Left lung (tissue), 10 donors: ENCODE measurements around the gene ZFP36. TPM values are rescaled to one million over a fixed set of nuclear protein-coding genes. Genes with fewer than 3 reads are reported as not detected.

Source experiments
- ATAC-seq: fragments of 200-7000 bp; cut with Tn5 transposase; one replicate; pipeline ENCODE4 v1.9.1; 2020; ENCODE audit warnings: moderate library complexity
- DNase-seq, 4 donors: peaks; one replicate each; pipeline ENCODE4 v3.0.0-alpha.2; 2013 to 2020
- H3K27ac ChIP-seq, 2 donors: fragments of 200-600 bp; sonication (generic) in 1 of 2; one replicate each; pipeline versions ENCODE4 v1.5.0 to v1.8.0; 2020 to 2021
- H3K27me3 ChIP-seq, 2 donors: fragments of 200-600 bp; sonication (generic) in 1 of 2; one replicate each; pipeline versions ENCODE4 v1.5.0 to v1.8.0; 2020 to 2021
- H3K36me3 ChIP-seq, 2 donors: fragments of 200-600 bp; sonication (generic) in 1 of 2; one replicate each; pipeline versions ENCODE4 v1.5.0 to v1.8.0; 2020 to 2021
- H3K4me1 ChIP-seq, 2 donors: fragments of 200-600 bp; one replicate each; pipeline ENCODE4 v1.8.0; 2021
- H3K4me3 ChIP-seq, 2 donors: fragments of 200-600 bp; sonication (generic) in 1 of 2; one replicate each; pipeline versions ENCODE4 v1.5.0 to v1.8.0; 2020 to 2021; ENCODE audit warnings: mild to moderate bottlenecking in 1 of 2
- H3K9me3 ChIP-seq, 2 donors: fragments of 200-600 bp; sonication (generic) in 1 of 2; one replicate each; pipeline versions ENCODE4 v1.5.0 to v1.8.0; 2020 to 2021
- intact Hi-C, 2 donors: fragments of 100-400 bp; cut with DNase I; formaldehyde crosslinking; loops; one replicate each; pipeline versions ENCODE4 v1.11.2 to v1.14.2; 2022
- polyA plus RNA-seq, 6 donors: library from polyadenylated mRNA; unstranded; fragments of 120-200 nt; gene quantifications; one replicate each; pipeline ENCODE4 v1.2.1, GENCODE V29; 2013; ENCODE audit not compliant: insufficient read length in 6 of 6
- total RNA-seq, 2 donors: library from RNA; stranded (reverse); fragmentation: NEBNext Ultra II Directional; extraction: Animal tissue kit (Norgen Biotek cat#: 25700); gene quantifications; one replicate each; pipeline ENCODE4 v1.2.1, GENCODE V29; 2021
- TF ChIP-seq, protein P1 (sequence below), 2 donors: fragments of 200-600 bp; sonication (generic) in 1 of 2; IDR thresholded peaks; one replicate each; pipeline versions ENCODE4 v1.5.0 to v1.8.0; 2021; ENCODE audit warnings: antibody characterized with exemption in 2 of 2
- donor health status: DM: no; HTN: yes; CAD: no.
- donor health status: DM: no; HTN: no; CAD: no.

Gene ZFP36
- total and polyA plus RNA-seq, 8 donors, result 25.4 to 295 (median 101) TPM

DNA sequence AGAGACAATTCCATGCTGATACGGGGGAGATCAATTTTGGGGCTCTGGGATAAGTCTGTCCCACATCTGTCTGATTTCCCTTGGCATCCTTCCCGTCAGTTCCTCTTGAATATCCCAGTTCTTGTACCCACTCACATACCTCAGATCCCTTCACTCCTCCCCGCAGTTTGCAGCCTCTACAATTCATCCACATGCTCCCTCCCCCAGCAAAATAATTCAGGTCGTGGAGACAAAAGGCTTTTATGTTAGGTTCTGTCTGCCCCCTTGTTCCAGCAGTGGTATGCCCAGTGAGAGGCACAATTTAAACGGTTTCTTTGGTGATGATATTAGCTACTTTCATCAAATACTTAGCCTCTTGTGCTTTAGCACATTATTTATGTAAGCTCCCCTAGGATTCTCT lies 19.5 kb downstream of the ZFP36 start:
- peaks cover 0 to 39% of the 10 kb centered on the region in 2 donors for H3K36me3 ChIP-seq
- DNase-seq, result no peak
- H3K9me3 ChIP-seq, result no peaks in the 10 kb centered on the region
- peaks cover 7 to 30% of the 10 kb centered on the region in 2 donors for H3K4me1 ChIP-seq
- H3K4me3 ChIP-seq, result no peak overlapping the region
- no peak overlapping the region for H3K27ac ChIP-seq
- intact Hi-C loops, result no loop called here
- TF ChIP-seq, protein P1, sequence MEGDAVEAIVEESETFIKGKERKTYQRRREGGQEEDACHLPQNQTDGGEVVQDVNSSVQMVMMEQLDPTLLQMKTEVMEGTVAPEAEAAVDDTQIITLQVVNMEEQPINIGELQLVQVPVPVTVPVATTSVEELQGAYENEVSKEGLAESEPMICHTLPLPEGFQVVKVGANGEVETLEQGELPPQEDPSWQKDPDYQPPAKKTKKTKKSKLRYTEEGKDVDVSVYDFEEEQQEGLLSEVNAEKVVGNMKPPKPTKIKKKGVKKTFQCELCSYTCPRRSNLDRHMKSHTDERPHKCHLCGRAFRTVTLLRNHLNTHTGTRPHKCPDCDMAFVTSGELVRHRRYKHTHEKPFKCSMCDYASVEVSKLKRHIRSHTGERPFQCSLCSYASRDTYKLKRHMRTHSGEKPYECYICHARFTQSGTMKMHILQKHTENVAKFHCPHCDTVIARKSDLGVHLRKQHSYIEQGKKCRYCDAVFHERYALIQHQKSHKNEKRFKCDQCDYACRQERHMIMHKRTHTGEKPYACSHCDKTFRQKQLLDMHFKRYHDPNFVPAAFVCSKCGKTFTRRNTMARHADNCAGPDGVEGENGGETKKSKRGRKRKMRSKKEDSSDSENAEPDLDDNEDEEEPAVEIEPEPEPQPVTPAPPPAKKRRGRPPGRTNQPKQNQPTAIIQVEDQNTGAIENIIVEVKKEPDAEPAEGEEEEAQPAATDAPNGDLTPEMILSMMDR (IDR thresholded peaks at IDR 0.05), result no peak
- no peaks in the 10 kb centered on the region for H3K27me3 ChIP-seq
- ATAC-seq, result no peak

DNA sequence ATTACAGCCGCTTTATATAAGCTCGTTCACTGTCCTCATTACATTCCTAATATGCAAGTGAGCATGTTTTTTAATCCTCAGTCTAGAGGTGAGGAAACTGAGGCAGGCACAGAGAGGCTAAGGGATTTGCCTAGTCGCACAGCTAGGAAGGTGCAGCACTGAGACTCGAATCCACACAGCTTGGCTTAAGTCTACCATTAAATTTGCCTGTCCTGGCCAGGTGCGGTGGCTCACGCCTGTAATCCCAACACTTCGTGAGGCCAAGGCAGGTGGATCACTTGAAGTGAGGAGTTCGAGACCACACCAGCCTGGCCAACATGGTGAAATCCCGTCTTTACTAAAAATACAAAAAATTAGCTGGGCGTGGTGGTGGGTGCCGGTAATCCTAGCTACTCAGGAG lies 21.1 kb downstream of the ZFP36 start:
- H3K27me3 ChIP-seq, result no peaks in the 10 kb centered on the region
- H3K27ac ChIP-seq, result no peak overlapping the region
- H3K4me1 ChIP-seq, result peaks cover 7 to 45% of the 10 kb centered on the region in 2 donors
- no peak for ATAC-seq
- no peaks in the 10 kb centered on the region for H3K9me3 ChIP-seq
- no peak for DNase-seq
- no peak overlapping the region for H3K4me3 ChIP-seq
- intact Hi-C loops, result no loop called here
- H3K36me3 ChIP-seq, result peaks cover 0 to 36% of the 10 kb centered on the region in 2 donors
- TF ChIP-seq, protein P1 (IDR thresholded peaks at IDR 0.05), result no peak

DNA sequence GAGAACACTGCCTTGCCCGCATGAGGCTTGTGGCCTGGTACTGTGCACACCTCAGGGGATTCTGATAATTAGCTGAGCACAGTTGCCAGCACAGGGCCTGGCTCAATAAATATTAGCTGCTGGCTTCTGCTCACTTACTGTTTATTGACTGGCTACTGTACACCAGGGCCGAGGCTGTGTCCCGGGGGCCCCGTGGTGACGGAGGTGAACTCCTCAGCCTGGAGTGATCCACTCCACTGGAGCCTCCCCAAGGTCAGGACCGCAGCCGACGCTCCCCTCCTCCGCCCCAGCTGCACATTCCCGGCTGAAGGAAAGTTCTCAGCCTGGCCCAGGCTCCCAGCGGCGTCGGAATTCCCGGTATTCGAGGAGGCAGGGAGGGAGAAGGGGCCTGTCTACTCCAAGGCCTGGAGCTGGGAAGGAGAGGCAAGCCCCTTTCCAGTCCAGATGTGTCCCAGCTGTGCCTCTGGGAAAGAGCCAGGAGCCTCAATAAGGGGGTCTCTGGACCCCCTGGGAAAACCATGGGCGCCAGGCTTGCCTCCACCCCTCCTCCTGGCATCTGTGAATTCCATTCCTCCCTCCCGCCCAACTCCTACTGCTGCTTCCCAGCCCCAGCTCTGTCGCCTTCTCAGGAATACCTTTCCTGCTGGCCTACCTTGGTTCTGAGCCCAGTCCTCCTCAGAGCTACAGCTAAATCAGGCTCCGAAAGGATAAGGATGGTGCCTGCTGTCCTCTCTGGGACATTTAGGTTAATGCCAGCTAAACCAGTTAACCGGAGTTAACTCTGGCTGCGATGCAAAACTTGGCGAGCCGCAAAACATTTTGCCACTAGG lies 21.9 kb downstream of the ZFP36 start:
- no peaks in the 10 kb centered on the region for H3K9me3 ChIP-seq
- peak in 3 of 4 donors; percentile 76 to 86 (median 76) for DNase-seq
- H3K27me3 ChIP-seq, result no peaks in the 10 kb centered on the region
- intact Hi-C loops, result no loop called here
- H3K4me1 ChIP-seq, result peaks cover 8 to 53% of the 10 kb centered on the region in 2 donors
- H3K36me3 ChIP-seq, result peaks cover 0 to 36% of the 10 kb centered on the region in 2 donors
- H3K4me3 ChIP-seq, result no peak overlapping the region
- H3K27ac ChIP-seq, result peak overlapping the region; percentile 70 to 72
- ATAC-seq, result peak; percentile 77
- TF ChIP-seq, protein P1 (IDR thresholded peaks at IDR 0.05), result no peak

DNA sequence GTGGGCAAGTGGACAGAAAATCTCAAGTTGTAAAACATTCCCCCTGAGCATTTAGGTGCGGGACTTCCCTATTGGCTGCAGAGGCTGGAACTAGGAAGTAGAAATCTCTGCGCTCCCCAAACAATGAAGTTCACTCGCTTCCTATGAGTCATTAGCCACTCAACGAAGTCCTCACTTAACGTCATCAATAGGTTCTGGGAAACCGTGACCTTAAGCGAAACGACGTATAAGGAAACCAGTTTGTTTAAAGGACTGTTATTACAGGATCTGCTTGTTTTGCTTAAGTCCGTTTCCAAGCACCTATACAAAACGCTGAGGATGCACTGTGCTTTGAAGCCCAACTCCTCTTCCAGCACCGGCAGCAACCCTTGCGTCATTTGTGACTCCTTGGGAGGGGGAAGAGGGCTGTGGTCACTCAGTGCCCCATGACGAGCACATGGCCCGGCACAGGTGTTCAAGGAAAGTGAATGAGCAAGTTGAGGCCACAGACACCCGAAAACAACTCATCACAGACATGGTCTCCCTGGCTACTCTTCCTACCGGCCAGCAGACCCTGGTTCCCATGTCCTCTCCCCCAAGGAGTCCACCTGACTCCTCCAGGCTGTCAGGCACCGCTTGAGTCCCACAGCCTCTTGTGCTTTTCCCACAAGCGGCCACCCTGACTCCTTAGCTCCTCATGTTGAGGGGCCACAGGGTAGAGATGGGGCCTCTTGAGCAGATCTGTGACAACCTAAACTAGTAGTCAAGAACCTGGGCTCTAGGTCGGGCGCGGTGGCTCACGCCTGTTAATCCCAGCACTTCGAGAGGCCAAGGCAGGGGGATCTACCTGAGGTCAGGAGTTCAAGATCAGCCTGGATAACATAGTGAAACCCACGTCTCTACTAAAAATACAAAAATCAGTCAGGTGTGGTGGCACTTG lies 24.3 kb downstream of the ZFP36 start:
- peak in 1 of 4 donors; percentile 80 for DNase-seq
- Histone ChIP-seq H3K9me3 (no peaks in the 10 kb centered on the region), H3K36me3 (peaks cover 0 to 34% of the 10 kb centered on the region in 2 donors), H3K4me3 (peak overlapping the region in 1 of 2 donors; percentile 4), H3K4me1 (peaks cover 25 to 70% of the 10 kb centered on the region in 2 donors), H3K27ac (peak overlapping the region; percentile 90 to 92), H3K27me3 (no peaks in the 10 kb centered on the region)
- TF ChIP-seq, protein P1 (IDR thresholded peaks at IDR 0.05), result no peak
- intact Hi-C loops, result no loop called here
- peak; percentile 69 for ATAC-seq

DNA sequence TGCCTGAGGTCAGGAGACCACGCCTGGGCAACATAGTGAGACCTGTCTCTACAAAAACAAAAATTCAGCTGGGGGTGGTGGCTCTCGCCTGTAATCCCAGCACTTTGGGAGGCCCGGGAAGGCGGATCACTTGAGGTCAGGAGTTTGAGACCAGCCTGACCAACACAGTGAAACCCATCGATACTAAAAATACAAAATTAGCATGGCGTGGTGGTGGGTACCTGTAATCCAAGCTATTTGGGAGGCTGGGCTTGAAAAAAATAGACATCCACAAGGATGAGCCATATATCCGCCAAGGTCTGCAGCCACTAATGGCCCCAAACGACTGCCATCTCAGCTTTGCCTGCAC lies 26.0 kb downstream of the ZFP36 start:
- H3K27ac ChIP-seq, result peak overlapping the region in 1 of 2 donors; percentile 90
- H3K4me1 ChIP-seq, result peaks cover 28 to 80% of the 10 kb centered on the region in 2 donors
- H3K9me3 ChIP-seq, result no peaks in the 10 kb centered on the region
- intact Hi-C loops, result no loop called here
- ATAC-seq (no peak), DNase-seq (no peak)
- TF ChIP-seq, protein P1 (IDR thresholded peaks at IDR 0.05), result no peak
- no peaks in the 10 kb centered on the region for H3K27me3 ChIP-seq
- peaks cover 0 to 34% of the 10 kb centered on the region in 2 donors for H3K36me3 ChIP-seq
- H3K4me3 ChIP-seq, result no peak overlapping the region
